IMR-90 (cell line): ENCODE data around the gene PACSIN2. TPM values are rescaled to one million over a fixed set of nuclear protein-coding genes. Genes with fewer than 3 reads are reported as not detected.

Experiments
- ATAC-seq: fragments of 200-7000 bp; cut with Tn5 transposase; 2 replicates; pipeline ENCODE4 v1.9.1; 2020; ENCODE audit warnings: low read depth, mild to moderate bottlenecking, moderate library complexity
- BruUV-seq: library from RNA; stranded (reverse); fragments of 400-500 nt; replicated peaks from 2 replicates; lab custom pipeline; 2021; lab: Mats Ljungman, UMichigan
- CTCF ChIA-PET: fragments of 300-600 bp; formaldehyde crosslinking; extraction: SDS; loops from one replicate; lab custom pipeline; 2021; ENCODE audit warnings: antibody characterized with exemption; lab: Yijun Ruan, JAX
- POLR2A ChIA-PET: fragments of 300-600 bp; sonication (Branson Sonifier 250); formaldehyde crosslinking; loops from one replicate; lab custom pipeline; 2022; ENCODE audit warnings: antibody characterized with exemption; ENCODE audit not compliant: unreplicated experiment; lab: Charles Lee
- DNase-seq: peaks from one replicate; pipeline ENCODE4 v3.0.0; 2013
- H2AFZ ChIP-seq: replicated peaks from 2 replicates; pipeline ENCODE3; 2013; ENCODE audit warnings: low read length, mild to moderate bottlenecking; ENCODE audit not compliant: poor library complexity
- H2AK5ac ChIP-seq: 2 replicates; pipeline ENCODE4 v1.6.1; 2013; ENCODE audit warnings: low read depth, low read length, inconsistent platforms
- H2AK9ac ChIP-seq: replicated peaks from 2 replicates; pipeline ENCODE3; 2013; ENCODE audit warnings: mild to moderate bottlenecking, low read depth, low read length, moderate library complexity; ENCODE audit not compliant: poor library complexity
- H2BK120ac ChIP-seq: 2 replicates; pipeline ENCODE4 v1.6.1; 2013; ENCODE audit warnings: low read depth, low read length, inconsistent platforms
- H2BK15ac ChIP-seq: 3 replicates; pipeline ENCODE4 v1.6.1; 2013; ENCODE audit warnings: low read depth, low read length, inconsistent platforms
- H2BK20ac ChIP-seq: 2 replicates; pipeline ENCODE4 v1.6.1; 2013; ENCODE audit warnings: low read depth, mild to moderate bottlenecking, inconsistent platforms, low read length, moderate library complexity
- H2BK5ac ChIP-seq: 2 replicates; pipeline ENCODE4 v1.6.1; 2013; ENCODE audit warnings: mild to moderate bottlenecking, low read depth, low read length, inconsistent platforms; ENCODE audit not compliant: poor library complexity, severe bottlenecking
- H3K14ac ChIP-seq: replicated peaks from 2 replicates; pipeline ENCODE4 v1.6.1; 2013; ENCODE audit warnings: low read depth, low read length, inconsistent platforms
- H3K18ac ChIP-seq: 2 replicates; pipeline ENCODE4 v1.6.1; 2013; ENCODE audit warnings: low read depth, low read length, control low read depth
- H3K23ac ChIP-seq: 2 replicates; pipeline ENCODE4 v1.6.1; 2013; ENCODE audit warnings: low read depth, low read length, inconsistent platforms
- H3K27ac ChIP-seq: 2 replicates; pipeline ENCODE4 v1.5.1; 2013; ENCODE audit warnings: mild to moderate bottlenecking, control low read depth, low read length; ENCODE audit not compliant: insufficient read depth
- H3K27me3 ChIP-seq: 2 replicates; pipeline ENCODE4 v1.6.1; 2013; ENCODE audit warnings: low read length; ENCODE audit not compliant: control insufficient read depth, insufficient read depth
- H3K36me3 ChIP-seq: 2 replicates; pipeline ENCODE4 v1.6.1; 2013; ENCODE audit warnings: low read length, mixed read lengths; ENCODE audit not compliant: control insufficient read depth, insufficient read depth
- H3K4ac ChIP-seq: 2 replicates; pipeline ENCODE4 v1.6.1; 2013; ENCODE audit warnings: low read depth, low read length, inconsistent platforms
- H3K4me1 ChIP-seq: 2 replicates; pipeline ENCODE4 v1.6.1; 2013; ENCODE audit warnings: low read length, mixed read lengths; ENCODE audit not compliant: control insufficient read depth, insufficient read depth
- H3K4me2 ChIP-seq: 2 replicates; pipeline ENCODE4 v1.6.1; 2013; ENCODE audit warnings: low read depth, mild to moderate bottlenecking, control low read depth, low read length, moderate library complexity
- H3K4me3 ChIP-seq: 2 replicates; pipeline ENCODE4 v1.5.1; 2013; ENCODE audit warnings: low read depth, mild to moderate bottlenecking, control low read depth, low read length, moderate library complexity; ENCODE audit not compliant: insufficient read depth
- H3K56ac ChIP-seq: 2 replicates; pipeline ENCODE4 v1.6.1; 2013; ENCODE audit warnings: low read length, inconsistent platforms; ENCODE audit not compliant: insufficient read depth; ENCODE audit errors: extremely low read depth
- H3K79me1 ChIP-seq, 2 experiments: 2 replicates each; pipeline ENCODE4 v1.6.1; 2013; ENCODE audit warnings: low read length in 2 of 2, inconsistent platforms in 1 of 2, low read depth in 1 of 2
- H3K9ac ChIP-seq: 2 replicates; pipeline ENCODE4 v1.6.1; 2013; ENCODE audit warnings: low read depth, low read length, control low read depth
- H3K9me1 ChIP-seq: 2 replicates; pipeline ENCODE4 v1.6.1; 2013; ENCODE audit warnings: low read length, inconsistent platforms; ENCODE audit not compliant: insufficient read depth
- H3K9me3 ChIP-seq: 2 replicates; pipeline ENCODE4 v1.6.1; 2013; ENCODE audit warnings: low read length; ENCODE audit not compliant: control insufficient read depth, insufficient read depth
- H4K20me1 ChIP-seq: 2 replicates; pipeline ENCODE4 v1.6.1; 2013; ENCODE audit warnings: low read length, inconsistent platforms; ENCODE audit not compliant: insufficient read depth
- H4K5ac ChIP-seq: 2 replicates; pipeline ENCODE4 v1.6.1; 2013; ENCODE audit warnings: mild to moderate bottlenecking, low read depth, low read length, control low read depth
- H4K8ac ChIP-seq, 2 experiments: 2 replicates each; pipeline ENCODE4 v1.6.1; 2013; ENCODE audit warnings: low read depth in 2 of 2, low read length in 2 of 2, control low read depth in 1 of 2, inconsistent platforms in 1 of 2
- H4K91ac ChIP-seq: 2 replicates; pipeline ENCODE4 v1.6.1; 2013; ENCODE audit warnings: low read depth, low read length, inconsistent platforms; ENCODE audit not compliant: insufficient read depth
- BHLHE40 ChIP-seq: fragments of 150-350 bp; IDR thresholded peaks from 2 replicates; pipeline ENCODE4 v1.6.1; 2016; ENCODE audit warnings: mild to moderate bottlenecking, low read depth, low read length
- CEBPB ChIP-seq: IDR thresholded peaks from 2 replicates; pipeline ENCODE4 v1.6.1; 2012; ENCODE audit warnings: low read depth, low read length, improper control_type of control experiment
- CHD1 ChIP-seq: IDR thresholded peaks from 2 replicates; pipeline ENCODE4 v1.6.1; 2012; ENCODE audit warnings: low read depth, low read length, improper control_type of control experiment
- CTCF ChIP-seq: conservative IDR thresholded peaks from 2 replicates; pipeline ENCODE4 v1.5.1; 2012; ENCODE audit warnings: mild to moderate bottlenecking, low read depth, low read length, improper control_type of control experiment
- ELK1 ChIP-seq: fragments of 150-350 bp; IDR thresholded peaks from 2 replicates; pipeline ENCODE4 v1.6.1; 2016; ENCODE audit warnings: low read depth, mild to moderate bottlenecking, low read length, moderate library complexity, borderline replicate concordance
- FOS ChIP-seq: fragments of 150-350 bp; IDR thresholded peaks from 2 replicates; pipeline ENCODE4 v1.6.1; 2016; ENCODE audit warnings: low read depth, low read length
- MAFK ChIP-seq: IDR thresholded peaks from 2 replicates; pipeline ENCODE4 v1.6.1; 2012; ENCODE audit warnings: low read depth, low read length, improper control_type of control experiment
- MAZ ChIP-seq: IDR thresholded peaks from 2 replicates; pipeline ENCODE4 v1.6.1; 2012; ENCODE audit warnings: low read depth, mild to moderate bottlenecking, low read length, improper control_type of control experiment, moderate library complexity, borderline replicate concordance
- MXI1 ChIP-seq: IDR thresholded peaks from 2 replicates; pipeline ENCODE4 v1.6.1; 2012; ENCODE audit warnings: low read depth, mild to moderate bottlenecking, low read length, moderate library complexity, borderline replicate concordance
- NFE2L2 ChIP-seq: fragments of 150-350 bp; IDR thresholded peaks from 2 replicates; pipeline ENCODE4 v1.6.1; 2016; ENCODE audit warnings: low read depth, mild to moderate bottlenecking, low read length
- POLR2A ChIP-seq: IDR thresholded peaks from 2 replicates; pipeline ENCODE4 v1.6.1; 2012; ENCODE audit warnings: mild to moderate bottlenecking, low read depth, low read length
- RAD21 ChIP-seq: IDR thresholded peaks from 2 replicates; pipeline ENCODE4 v1.6.1; 2012; ENCODE audit warnings: low read length, improper control_type of control experiment
- RCOR1 ChIP-seq: IDR thresholded peaks from 2 replicates; pipeline ENCODE4 v1.6.1; 2012; ENCODE audit warnings: mild to moderate bottlenecking, low read length, improper control_type of control experiment; ENCODE audit not compliant: insufficient replicate concordance
- RFX5 ChIP-seq: IDR thresholded peaks from 2 replicates; pipeline ENCODE4 v1.8.0; 2012; ENCODE audit warnings: low read depth, mild to moderate bottlenecking, low read length, moderate library complexity
- SMC3 ChIP-seq: fragments of 150-350 bp; IDR thresholded peaks from 2 replicates; pipeline ENCODE4 v1.6.1; 2016; ENCODE audit warnings: low read depth, mild to moderate bottlenecking, antibody characterized with exemption, low read length, moderate library complexity
- USF2 ChIP-seq: fragments of 150-350 bp; IDR thresholded peaks from 2 replicates; pipeline ENCODE4 v1.6.1; 2017; ENCODE audit warnings: mild to moderate bottlenecking, antibody characterized with exemption, low read length, low read depth
- WGBS, 2 experiments: methylation state at CpG; one replicate each; pipeline versions ENCODE4 v1.1.5 to v1.1.7; 2013; ENCODE audit warnings: missing lambda C conversion rate in 2 of 2; ENCODE audit not compliant: insufficient read length in 1 of 2; ENCODE audit errors: extremely low coverage in 2 of 2; 5-methylcytosine and 5-hydroxymethylcytosine counted together
- dilution Hi-C: fragments of 300-500 bp; cut with HindIII; formaldehyde crosslinking; loops from one replicate; pipeline ENCODE4 v1.14.3; 2018; ENCODE audit warnings: low sequenced_read_pairs; ENCODE audit not compliant: unreplicated experiment
- in situ Hi-C: fragments of 300-500 bp; cut with MboI; formaldehyde crosslinking; loops from 3 replicates; pipeline ENCODE4 v1.14.3; 2019; ENCODE audit warnings: low sequenced_read_pairs, inconsistent platforms, mixed read lengths
- intact Hi-C: fragments of 100-400 bp; cut with micrococcal nuclease; formaldehyde crosslinking; loops from 2 replicates; pipeline ENCODE4 v1.10.0; 2022
- polyA plus RNA-seq, 3 experiments: library from polyadenylated mRNA; depleted of rRNA; stranded (reverse); fragments of >200 nt; gene quantifications; 2 replicates each; pipeline ENCODE4 v1.2.3, GENCODE V29; 2012; ENCODE audit warnings: low replicate concordance in 1 of 3
- total RNA-seq: library from RNA; depleted of rRNA; stranded (reverse); fragments of >200 nt; gene quantifications from 2 replicates; pipeline ENCODE4 v1.2.3, GENCODE V29; 2012

PACSIN2 gene
- total and polyA plus RNA-seq, 2 of the 4 experiments (the other 2 are of a cell fraction): 85.0 to 118 TPM

GRCh38 chr22:42985531-42985905 is 29.4 kb downstream of the PACSIN2 start:
- WGBS, 2 experiments: no CpG with 5 or more reads among the region's 3 CpGs
- H4K91ac ChIP-seq: no peak overlapping the region
- H3K36me3 ChIP-seq: no peaks in the 10 kb centered on the region
- peaks cover 50% of the 10 kb centered on the region for H4K20me1 ChIP-seq
- no peak overlapping the region for H4K8ac ChIP-seq
- peaks cover 5% of the 10 kb centered on the region for H3K4me1 ChIP-seq
- ChIA-PET CTCF (no interaction called here), POLR2A (no interaction called here)
- no peak overlapping the region for H2BK15ac ChIP-seq
- H3K56ac ChIP-seq: no peak overlapping the region
- DNase-seq (no peak), ATAC-seq (no peak)
- H3K79me1 ChIP-seq: peaks cover 29 to 66% of the 10 kb centered on the region in 2 experiments
- peaks cover 14% of the 10 kb centered on the region for H3K9me1 ChIP-seq
- intact Hi-C loops: no loop called here
- no peak overlapping the region for H3K14ac ChIP-seq
- no peak overlapping the region for H3K9ac ChIP-seq
- TF ChIP-seq USF2 (no peak), SMC3 (no peak), NFE2L2 (no peak), CHD1 (no peak), MAZ (no peak), ELK1 (no peak), FOS (no peak), CTCF (no peak), MXI1 (no peak), RFX5 (no peak), BHLHE40 (no peak), MAFK (no peak), RAD21 (no peak), POLR2A (no peak), RCOR1 (no peak), CEBPB (no peak)
- H2BK20ac ChIP-seq: no peak overlapping the region
- H3K4ac ChIP-seq: no peak overlapping the region; the same call in 1 of the 2 replicates
- no peak overlapping the region for H3K4me2 ChIP-seq
- peak overlapping the region; percentile 37 for H2AK9ac ChIP-seq
- no peaks in the 10 kb centered on the region for H3K9me3 ChIP-seq
- in situ Hi-C loops: no loop called here
- H3K23ac ChIP-seq: no peak overlapping the region
- no peak overlapping the region for H2AFZ ChIP-seq
- H3K27ac ChIP-seq: no peak overlapping the region
- no peak overlapping the region for H2BK5ac ChIP-seq
- no peaks in the 10 kb centered on the region for H3K27me3 ChIP-seq
- H3K18ac ChIP-seq: no peak overlapping the region
- no TSS peak for BruUV-seq
- H2BK120ac ChIP-seq: no peak overlapping the region
- no peak overlapping the region for H2AK5ac ChIP-seq
- dilution Hi-C loops: no loop called here
- no peak overlapping the region for H4K5ac ChIP-seq
- H3K4me3 ChIP-seq: no peak overlapping the region
